ENCODE results near the gene AHNAK2. TPM values are rescaled to one million over a fixed set of nuclear protein-coding genes. Genes with fewer than 3 reads are reported as not detected.

The AHNAK2 gene
- total and polyA plus RNA-seq, 2 of the 13 experiments (the other 11 are each of a cell fraction or from before 2014, with no cell fraction given), result 0.11 to 0.18 TPM

GRCh38 chr14:104935026-104935650 lies 43.0 kb downstream of the AHNAK2 start:
- Histone ChIP-seq H3K27ac (ENCODE audit: extremely low read length, insufficient read depth, low read length) (no peak overlapping the region), H3K4me2 (ENCODE audit: low read depth, low read length) (no peak overlapping the region), H3K9ac (ENCODE audit: insufficient read depth, low read depth, low read length) (no peak overlapping the region), H3K4me1 (ENCODE audit: insufficient read depth, low read length) (no peaks in the 10 kb centered on the region; the same call in 1 of the 2 replicates), H3K27me3 (ENCODE audit: control insufficient read depth in 1 of 2, insufficient read depth in 2 of 2, low read length in 2 of 2) (peaks cover 19 to 90% of the 10 kb centered on the region in 2 experiments), H2AFZ (ENCODE audit: low read length) (no peak overlapping the region), H3K36me3 (replicated peaks in 1 of 2; ENCODE audit: control insufficient read depth in 1 of 2, insufficient read depth in 2 of 2, low read length in 2 of 2) (no peaks in the 10 kb centered on the region), H3K79me2 (ENCODE audit: insufficient read depth, low read length) (no peaks in the 10 kb centered on the region), H4K20me1 (ENCODE audit: insufficient read depth, low read length) (no peaks in the 10 kb centered on the region), H3K9me3 (ENCODE audit: low read length) (no peaks in the 10 kb centered on the region), H3K4me3 (replicated peaks in 1 of 3; ENCODE audit: insufficient read depth in 1 of 3, low read depth in 2 of 3, low read length in 3 of 3) (no peak overlapping the region)
- no peak for ATAC-seq
- WGBS (ENCODE audit: low lambda C conversion rate), result no CpG with 5 or more reads among the region's 3 CpGs
- no peak for FAIRE-seq
- ChIA-PET CTCF (ENCODE audit: low intra/inter-chr PET ratio, low total read pairs) (interaction anchor here (1.6 kb wide), 1 partner anchor 111 kb away, joined by 4 read pairs; no protein-coding TSS in a partner anchor), POLR2A (no interaction called here)
- TF ChIP-seq ESRRA (CRISPR knock-in tag; IDR thresholded peaks at IDR 0.05; ENCODE audit: low read depth) (no peak), TMF1 (CRISPR knock-in tag; IDR thresholded peaks at IDR 0.05; ENCODE audit: low read depth) (no peak), IKZF4 (CRISPR knock-in tag; IDR thresholded peaks at IDR 0.05; ENCODE audit: borderline replicate concordance, low read depth, not compliant biosample characterization) (no peak), ARNTL (CRISPR knock-in tag; IDR thresholded peaks at IDR 0.05) (no peak), MXD3 (CRISPR knock-in tag; IDR thresholded peaks at IDR 0.05) (no peak), ZNF639 (CRISPR knock-in tag; conservative IDR thresholded peaks at IDR 0.05) (no peak), ZNF709 (CRISPR knock-in tag; IDR thresholded peaks at IDR 0.05) (no peak), ZNF704 (CRISPR knock-in tag; IDR thresholded peaks at IDR 0.05; ENCODE audit: borderline replicate concordance) (no peak), NR1H2 (CRISPR knock-in tag; IDR thresholded peaks at IDR 0.05; ENCODE audit: borderline replicate concordance, low read depth) (no peak), HIC2 (CRISPR knock-in tag; IDR thresholded peaks at IDR 0.05; ENCODE audit: low read depth) (no peak), ZNF740 (CRISPR knock-in tag; IDR thresholded peaks at IDR 0.05) (no peak), NFYC (CRISPR knock-in tag; IDR thresholded peaks at IDR 0.05) (no peak), ZKSCAN8 (CRISPR knock-in tag; IDR thresholded peaks at IDR 0.05; ENCODE audit: borderline replicate concordance) (no peak), E2F2 (CRISPR knock-in tag; IDR thresholded peaks at IDR 0.05; ENCODE audit: borderline replicate concordance) (no peak)
- in situ Hi-C loops (cut with HindIII; ENCODE audit: extremely low pct_ligation_motif_present, low pct_unique_long_range_greater_than_20kb) (no loop called here), intact Hi-C loops (cut with micrococcal nuclease; ENCODE audit: unreplicated experiment) (no loop called here)
- BruUV-seq (replicated peaks), result no TSS peak
- no peak for DNase-seq (ENCODE audit: low spot score)
